PC-9 (cell line): ENCODE results near the gene ELANE. TPM values are rescaled to one million over a fixed set of nuclear protein-coding genes. Genes with fewer than 3 reads are reported as not detected.

Source experiments
- BruUV-seq: library from RNA; stranded (reverse); fragments of 400-500 nt; replicated peaks from 2 replicates; lab custom pipeline; 2021; lab: Mats Ljungman, UMichigan
- CTCF ChIA-PET: fragments of 300-600 bp; sonication (Branson Sonifier 250); formaldehyde crosslinking; loops from one replicate; lab custom pipeline; 2022; ENCODE audit warnings: antibody characterized with exemption; lab: Charles Lee
- POLR2A ChIA-PET: fragments of 300-600 bp; sonication (Branson Sonifier 250); formaldehyde crosslinking; loops from one replicate; lab custom pipeline; 2022; ENCODE audit warnings: antibody characterized with exemption; ENCODE audit not compliant: unreplicated experiment; lab: Charles Lee
- DNase-seq, 2 experiments: peaks; one replicate each; pipeline versions ENCODE4 v3.0.0 to v3.0.0-alpha.2; 2015 to 2022; ENCODE audit warnings: mixed read lengths in 1 of 2
- H2AFZ ChIP-seq: fragments of 200-600 bp; sonication (generic); 2 replicates; pipeline ENCODE4 v1.8.1; 2017; ENCODE audit warnings: antibody characterized with exemption
- H3F3A ChIP-seq: fragments of 200-600 bp; sonication (generic); 2 replicates; pipeline ENCODE4 v1.8.1; 2017; ENCODE audit warnings: antibody characterized with exemption, mild to moderate bottlenecking, low read depth; ENCODE audit not compliant: insufficient read depth
- H3K27ac ChIP-seq: fragments of 200-600 bp; sonication (generic); 2 replicates; pipeline ENCODE4 v1.6.1; 2016; ENCODE audit warnings: mixed run types
- H3K27me3 ChIP-seq: fragments of 200-600 bp; sonication (generic); 2 replicates; pipeline ENCODE4 v1.6.1; 2016; ENCODE audit warnings: low read depth, mixed run types; ENCODE audit not compliant: insufficient read depth
- H3K36me3 ChIP-seq: fragments of 200-600 bp; sonication (generic); 2 replicates; pipeline ENCODE4 v1.6.1; 2016; ENCODE audit warnings: low read depth, mixed run types
- H3K4me1 ChIP-seq: fragments of 200-600 bp; sonication (generic); replicated peaks from 2 replicates; pipeline ENCODE4 v1.6.1; 2016; ENCODE audit warnings: mixed run types; ENCODE audit not compliant: insufficient read depth
- H3K4me2 ChIP-seq: fragments of 200-600 bp; sonication (generic); 2 replicates; pipeline ENCODE4 v1.6.1; 2017; ENCODE audit warnings: mixed run types
- H3K4me3 ChIP-seq: fragments of 200-600 bp; sonication (generic); 2 replicates; pipeline ENCODE4 v1.6.1; 2016; ENCODE audit warnings: mixed run types
- H3K79me2 ChIP-seq: fragments of 200-600 bp; sonication (generic); 2 replicates; pipeline ENCODE4 v1.6.1; 2017; ENCODE audit warnings: low read depth, mixed run types
- H3K9me2 ChIP-seq: fragments of 200-600 bp; sonication (generic); 2 replicates; pipeline ENCODE4 v1.8.1; 2017; ENCODE audit warnings: mild to moderate bottlenecking; ENCODE audit not compliant: insufficient read depth
- H3K9me3 ChIP-seq: fragments of 200-600 bp; sonication (generic); 2 replicates; pipeline ENCODE4 v1.8.1; 2016; ENCODE audit warnings: low read depth; ENCODE audit not compliant: insufficient read depth
- H4K20me1 ChIP-seq: fragments of 200-600 bp; sonication (generic); 2 replicates; pipeline ENCODE4 v1.8.1; 2017; ENCODE audit not compliant: insufficient read depth
- CTCF ChIP-seq: fragments of 200-600 bp; sonication (generic); conservative IDR thresholded peaks from 2 replicates; pipeline ENCODE4 v1.6.1; 2017; ENCODE audit warnings: mixed run types, antibody characterized with exemption, mild to moderate bottlenecking, moderate library complexity
- EZH2 ChIP-seq: fragments of 200-600 bp; sonication (generic); IDR thresholded peaks from 2 replicates; pipeline ENCODE4 v1.8.0; 2017; ENCODE audit warnings: antibody characterized with exemption, low read depth
- intact Hi-C: fragments of 100-400 bp; cut with micrococcal nuclease; formaldehyde crosslinking; loops from one replicate; pipeline ENCODE4 v1.10.0; 2022; ENCODE audit not compliant: unreplicated experiment
- total RNA-seq: library from RNA; stranded (reverse); gene quantifications from 2 replicates; pipeline ENCODE4 v1.2.3, GENCODE V29; 2021

ELANE gene
- total RNA-seq, 1 experiment from 2014 or later, result not detected

GRCh38 chr19:813219-814151, 38.6 kb upstream of the ELANE start:
- BruUV-seq, result no TSS peak
- CTCF ChIA-PET, result no interaction called here
- H3K4me3 ChIP-seq, result no peak overlapping the region
- POLR2A ChIA-PET, result interaction anchor here (0.5 kb wide), 1 partner anchor 601 kb away, joined by 20 read pairs; no protein-coding TSS in a partner anchor
- intact Hi-C loops, result no loop called here
- no peaks in the 10 kb centered on the region for H3K4me1 ChIP-seq
- peaks cover 32% of the 10 kb centered on the region for H4K20me1 ChIP-seq
- H3K79me2 ChIP-seq, result 0 out of 2 replicates have a peak, but pooled peaks cover 11% of the 10 kb centered on the region
- no peak for DNase-seq
- no peaks in the 10 kb centered on the region for H3K9me3 ChIP-seq
- H2AFZ ChIP-seq, result no peak overlapping the region
- no peak overlapping the region for H3K4me2 ChIP-seq
- TF ChIP-seq CTCF (no peak), EZH2 (no peak)
- peaks cover 5% of the 10 kb centered on the region; the same call in 1 of the 2 replicates for H3K36me3 ChIP-seq
- H3K9me2 ChIP-seq, result no peaks in the 10 kb centered on the region
- peaks cover 31% of the 10 kb centered on the region for H3F3A ChIP-seq
- no peaks in the 10 kb centered on the region for H3K27me3 ChIP-seq
- no peak overlapping the region for H3K27ac ChIP-seq

- Histone ChIP-seq H3K79me2 (0 out of 2 replicates have a peak, but pooled peaks cover 6% of the 10 kb centered on the region), H3K27ac (no peak overlapping the region), H3F3A (peaks cover 25% of the 10 kb centered on the region), H2AFZ (no peak overlapping the region), H3K4me1 (no peaks in the 10 kb centered on the region), H3K4me3 (no peak overlapping the region), H3K4me2 (no peak overlapping the region), H3K27me3 (no peaks in the 10 kb centered on the region), H4K20me1 (peaks cover 23% of the 10 kb centered on the region), H3K36me3 (peaks cover 5% of the 10 kb centered on the region; the same call in 1 of the 2 replicates), H3K9me2 (no peaks in the 10 kb centered on the region), H3K9me3 (no peaks in the 10 kb centered on the region)
- BruUV-seq, result no TSS peak
- intact Hi-C loops, result no loop called here
- DNase-seq, result no peak
- TF ChIP-seq CTCF, result no peak
- no peak for TF ChIP-seq EZH2
- POLR2A ChIA-PET, result no interaction called here
- CTCF ChIA-PET, result no interaction called here
Measured at GRCh38 chr19:814152-815078, 37.7 kb upstream of the ELANE start.

- intact Hi-C loops, result no loop called here
- Histone ChIP-seq H3K9me3 (no peaks in the 10 kb centered on the region), H3K9me2 (no peaks in the 10 kb centered on the region), H3K27ac (no peak overlapping the region), H4K20me1 (peaks cover 15% of the 10 kb centered on the region), H3K79me2 (no peaks in the 10 kb centered on the region), H3K4me2 (no peak overlapping the region), H3K36me3 (0 out of 2 replicates have a peak, but pooled peaks cover under 1% of the 10 kb centered on the region), H3K4me1 (no peaks in the 10 kb centered on the region), H3K4me3 (no peak overlapping the region), H3F3A (peaks cover 21% of the 10 kb centered on the region), H2AFZ (no peak overlapping the region), H3K27me3 (no peaks in the 10 kb centered on the region)
- POLR2A ChIA-PET, result no interaction called here
- TF ChIP-seq CTCF (no peak), EZH2 (no peak)
- BruUV-seq, result no TSS peak
- CTCF ChIA-PET, result no interaction called here
- no peak for DNase-seq
Measured at GRCh38 chr19:815079-815774, 36.9 kb upstream of the ELANE start.
